Measurements from ENCODE around the gene CARHSP1.
"Not testable (repeated sequence)": the region's sequence is repeated elsewhere in the genome, so short reads cannot be mapped to it uniquely, and the experiment has no call there.

CARHSP1 gene

GRCh38 chr16:8853150-8853549 is 15.7 kb downstream of the CARHSP1 start:
- DNase-seq: no peak

DNA sequence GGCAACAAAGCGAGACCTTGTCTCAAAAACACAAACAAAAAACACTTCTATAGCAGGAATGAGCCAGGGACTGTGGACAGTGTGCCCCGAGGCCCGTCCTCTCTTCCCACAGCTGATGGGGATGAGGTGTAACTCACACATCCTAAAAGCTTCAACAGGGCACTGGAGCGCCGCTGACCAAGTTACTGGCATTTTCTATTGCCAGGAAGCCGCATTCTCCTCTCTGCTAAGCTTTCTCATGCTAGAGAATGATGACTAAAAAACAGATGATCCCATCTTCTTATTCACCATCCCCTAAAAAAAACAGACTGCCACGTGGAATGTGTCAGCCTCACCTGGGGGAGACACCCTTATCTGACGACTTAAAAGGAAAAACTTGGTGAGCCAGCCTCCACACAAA is 16.3 kb downstream of the CARHSP1 start:
- DNase-seq: no peak

GRCh38 chr16:8851761-8852403 is 16.9 kb downstream of the CARHSP1 start:
- DNase-seq: no peak

GRCh38 chr16:8850279-8850885 is 18.4 kb downstream of the CARHSP1 start:
- DNase-seq: no peak

DNA sequence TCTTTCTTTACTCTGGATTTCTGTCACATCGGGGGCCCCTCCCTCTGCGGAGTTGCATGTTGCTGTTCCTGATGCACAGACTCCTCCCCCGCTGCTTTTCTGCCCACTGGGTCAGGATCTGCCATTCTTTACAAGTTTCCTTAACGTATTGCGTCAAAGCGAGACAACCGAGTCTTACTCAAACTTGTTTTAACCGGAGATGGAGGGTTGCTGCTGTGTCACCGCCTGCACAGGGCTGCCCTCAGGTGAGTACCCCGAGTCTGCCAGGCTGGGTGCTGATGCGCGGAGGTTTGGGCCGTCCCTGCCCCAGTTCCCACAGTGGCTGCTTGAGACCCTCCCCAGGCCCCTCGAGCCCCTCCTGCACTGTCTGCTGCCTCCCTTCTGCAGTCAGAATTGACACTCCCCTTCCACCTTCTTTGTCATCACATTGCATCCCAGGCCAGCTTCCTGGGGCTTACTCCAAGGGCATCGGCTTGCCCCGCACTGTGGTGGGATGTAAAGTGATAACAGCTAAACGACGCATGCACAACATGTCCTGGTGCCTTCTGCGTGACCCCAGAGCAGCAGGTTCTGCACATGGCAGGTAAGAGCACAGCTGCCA is 19.3 kb downstream of the CARHSP1 start:
- DNase-seq: no peak

DNA sequence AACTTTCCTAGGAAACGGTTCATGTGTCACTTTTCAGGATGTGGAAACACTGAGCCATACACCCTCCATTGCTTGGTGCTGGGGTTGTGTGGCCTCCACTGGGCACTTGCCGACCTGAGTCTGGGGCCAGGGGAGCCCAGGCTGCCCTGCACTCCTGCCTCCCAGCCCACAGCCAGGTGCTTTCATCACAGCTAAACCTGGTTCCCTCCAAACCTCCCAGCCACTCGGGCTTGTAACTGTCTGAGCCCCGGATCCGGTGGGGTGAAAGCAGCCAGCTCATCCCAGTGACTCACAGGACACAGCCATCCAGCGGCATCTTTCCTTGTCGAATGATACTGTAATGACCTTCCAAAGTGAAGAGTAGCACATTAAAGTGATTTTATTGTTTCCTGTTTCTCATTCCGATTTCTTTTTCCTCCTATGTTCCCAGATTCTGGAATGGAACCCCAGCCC is 19.8 kb downstream of the CARHSP1 start:
- DNase-seq: no peak

DNA sequence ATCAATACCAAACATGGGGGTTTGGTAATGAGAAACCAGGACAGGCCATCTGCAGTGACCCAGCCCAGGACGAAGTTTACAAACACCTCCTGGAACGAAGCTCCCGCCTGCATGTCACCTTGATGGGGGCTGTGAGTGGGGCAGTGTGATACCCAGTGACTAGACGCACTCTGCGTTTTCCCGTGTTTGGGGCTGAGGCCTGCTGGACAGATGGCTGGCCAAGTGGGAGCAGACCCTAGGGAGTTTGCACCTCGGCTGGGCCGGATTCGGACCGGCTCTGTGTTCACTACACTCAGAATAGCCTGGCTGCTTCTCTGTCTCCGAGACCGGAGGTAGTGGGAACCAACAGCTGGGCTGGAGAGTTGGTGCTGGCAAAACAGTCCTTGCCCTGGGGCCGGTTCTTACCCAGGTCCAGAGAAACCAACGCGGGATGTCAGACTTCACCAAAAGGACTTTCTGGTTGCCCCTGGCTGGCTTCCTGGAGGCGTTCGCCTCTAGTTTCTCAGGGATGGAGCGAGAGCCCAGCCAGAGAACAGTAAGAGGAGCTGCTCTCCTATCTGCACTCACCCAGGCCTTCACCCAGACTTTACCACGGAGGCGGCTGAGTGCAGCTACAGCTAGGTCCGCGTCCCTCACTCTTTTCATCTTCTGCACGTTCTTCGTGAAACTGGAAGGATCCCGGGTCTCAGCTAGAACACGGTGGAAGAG is 20.4 kb downstream of the CARHSP1 start:
- DNase-seq: no peak

DNA sequence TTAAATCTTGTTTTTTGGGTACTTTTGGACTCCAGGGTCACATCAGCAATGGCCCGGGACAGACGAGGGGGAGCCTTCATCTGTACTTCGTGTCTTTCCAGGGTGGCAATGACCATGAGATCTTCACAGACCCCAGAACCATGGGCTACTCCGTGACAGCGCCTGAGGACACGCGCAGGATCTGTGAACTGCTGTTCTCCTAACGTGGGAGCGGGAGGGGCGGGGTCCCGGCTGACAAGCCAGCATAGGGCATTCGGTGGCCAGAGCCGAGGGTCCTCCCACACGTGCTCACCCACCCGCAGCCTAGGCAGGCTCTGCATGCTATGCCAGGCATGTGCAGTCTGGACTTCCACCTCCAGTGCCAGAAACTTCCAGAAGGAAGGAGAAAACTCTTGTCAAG is 21.2 kb downstream of the CARHSP1 start:
- DNase-seq: no peak

DNA sequence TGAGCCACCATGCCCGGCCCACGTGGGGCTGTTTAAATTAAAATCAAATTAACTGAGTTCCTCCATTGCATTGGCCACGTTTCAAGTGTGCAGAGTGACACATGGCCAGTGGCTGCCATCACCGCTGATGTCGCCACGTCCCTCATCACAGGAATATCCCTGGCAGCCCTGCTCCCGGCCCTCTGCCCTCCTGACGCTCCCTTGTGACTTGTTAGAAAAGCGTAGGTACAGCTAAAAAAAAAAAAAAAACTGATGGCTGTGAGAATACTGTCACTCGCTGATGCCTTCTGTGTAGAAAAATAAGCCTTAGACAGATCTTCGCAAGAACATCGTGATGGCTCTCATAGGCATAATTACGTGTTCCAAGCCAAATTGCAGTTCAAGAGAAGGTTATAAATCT is 21.7 kb downstream of the CARHSP1 start:
- no peak for DNase-seq

GRCh38 chr16:8846401-8846932 is 22.3 kb downstream of the CARHSP1 start:
- no peak for DNase-seq

DNA sequence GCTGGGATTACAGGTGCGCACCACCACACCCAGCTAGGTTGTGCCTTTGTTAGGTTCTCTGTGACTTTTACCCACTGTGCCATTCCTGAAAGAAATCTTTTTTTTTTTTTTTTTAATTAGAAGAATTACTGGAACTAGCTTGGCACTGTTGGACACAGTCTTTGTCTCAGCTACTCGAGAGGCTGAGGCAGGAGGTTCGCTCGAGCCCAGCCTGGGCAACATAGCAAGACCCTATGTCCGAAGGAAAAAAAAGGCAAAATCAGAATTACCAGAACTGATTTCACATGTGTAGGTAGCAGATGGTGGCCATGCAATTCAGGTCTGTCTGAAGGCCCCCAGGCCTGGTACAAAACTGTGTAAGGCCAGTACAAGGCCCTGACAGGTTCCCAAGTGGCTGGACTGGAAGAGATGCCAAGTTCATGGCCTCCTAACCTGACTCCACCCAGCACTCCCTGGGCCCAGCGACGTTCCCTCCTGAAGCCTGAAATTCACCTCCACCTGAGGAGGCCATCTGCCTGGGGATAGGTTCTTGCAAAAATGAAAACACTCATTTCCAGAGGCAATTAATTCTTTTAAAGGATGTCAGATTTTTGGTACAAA is 23.0 kb downstream of the CARHSP1 start:
- DNase-seq: no peak

DNA sequence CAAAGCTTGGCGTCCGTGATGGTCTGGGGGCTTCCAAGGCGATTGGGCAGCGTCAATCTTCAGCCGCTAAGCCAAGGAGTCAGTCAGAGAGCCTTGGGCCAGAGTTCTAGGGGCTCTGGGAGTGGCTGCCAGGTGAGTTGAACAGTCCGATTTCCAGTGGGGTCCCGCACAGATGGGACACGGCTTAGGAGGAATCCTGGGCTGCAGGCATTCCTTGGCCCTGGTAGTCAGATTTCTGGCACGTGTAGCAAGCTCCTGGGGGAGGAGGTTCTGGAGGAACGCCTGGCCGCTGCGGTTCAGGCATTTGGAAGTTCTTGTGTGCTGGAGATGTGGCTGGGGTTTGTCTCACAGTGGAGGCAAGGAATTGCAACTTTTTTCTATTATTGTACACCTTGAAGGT is 25.5 kb downstream of the CARHSP1 start:
- not testable (repeated sequence) for DNase-seq

- not testable (repeated sequence) for DNase-seq
These were observed 26.8 kb downstream of the CARHSP1 start for GRCh38 chr16:8842016-8842415.

DNA sequence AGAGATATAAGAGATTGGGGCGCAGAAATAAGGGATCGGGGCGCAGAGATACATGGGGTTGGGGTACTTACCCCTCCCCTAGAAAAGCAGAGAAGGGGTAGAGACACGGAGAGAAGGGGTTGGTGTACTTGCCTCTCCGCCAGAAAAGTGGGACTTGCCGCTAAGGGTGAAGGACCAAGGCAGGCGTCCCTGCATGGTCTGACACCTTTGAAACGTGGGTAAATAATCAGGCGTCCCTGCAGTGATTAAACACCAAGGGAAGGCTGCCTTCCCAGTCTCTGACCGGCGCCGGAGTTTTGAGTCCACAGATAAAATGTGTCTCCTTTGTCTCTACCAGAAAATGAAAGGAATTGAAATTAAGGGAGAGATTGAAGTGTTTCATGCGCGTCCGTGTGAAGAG is 31.2 kb downstream of the CARHSP1 start:
- DNase-seq: not testable (repeated sequence)

- not testable (repeated sequence) for DNase-seq
These were observed 32.0 kb downstream of the CARHSP1 start for GRCh38 chr16:8836797-8837196.

- DNase-seq: no peak
These were observed 36.1 kb downstream of the CARHSP1 start for GRCh38 chr16:8832717-8833105.

DNA sequence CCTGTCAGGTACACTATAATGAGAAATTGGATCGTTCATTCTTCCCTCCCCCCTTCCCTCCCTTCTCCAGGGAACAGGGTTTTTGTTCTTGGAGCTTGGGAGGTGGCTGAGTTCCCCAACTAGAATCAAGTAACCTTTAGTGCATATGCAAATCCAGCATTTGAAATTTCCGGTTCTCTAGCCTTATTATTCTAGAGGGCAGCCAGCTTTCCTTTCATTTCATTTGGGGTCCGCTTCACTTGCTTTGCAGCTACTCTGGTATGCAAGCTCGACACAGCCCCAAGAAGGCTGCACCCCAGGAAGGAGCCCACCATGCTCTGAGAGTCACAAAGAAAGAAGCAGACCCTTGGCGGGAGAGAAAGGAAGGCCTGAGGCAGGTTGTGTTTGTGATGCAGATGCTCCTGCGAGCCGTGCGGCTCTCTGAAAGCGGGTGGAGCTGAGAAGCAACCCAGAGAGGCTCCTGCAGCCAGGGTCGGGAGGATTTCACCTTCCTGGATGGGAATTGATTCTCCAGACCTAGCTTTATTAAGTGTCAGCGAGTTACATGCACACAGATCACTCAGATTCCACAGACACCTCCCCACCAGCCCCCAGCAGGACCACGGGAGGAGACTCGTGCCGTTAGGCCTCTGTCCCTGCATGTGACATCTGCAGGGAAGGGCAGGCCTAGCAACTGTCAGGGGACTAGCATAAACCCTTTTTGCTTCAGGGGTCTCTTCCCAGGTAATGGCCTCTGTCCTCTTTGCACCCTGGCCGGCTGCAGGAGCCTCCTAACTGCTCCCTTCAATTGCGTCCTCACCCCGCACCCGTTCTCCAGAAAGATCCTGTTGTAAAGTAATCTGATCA is 36.7 kb downstream of the CARHSP1 start:
- no peak for DNase-seq

- DNase-seq: no peak
These were observed 37.4 kb downstream of the CARHSP1 start for GRCh38 chr16:8831450-8831849.

DNA sequence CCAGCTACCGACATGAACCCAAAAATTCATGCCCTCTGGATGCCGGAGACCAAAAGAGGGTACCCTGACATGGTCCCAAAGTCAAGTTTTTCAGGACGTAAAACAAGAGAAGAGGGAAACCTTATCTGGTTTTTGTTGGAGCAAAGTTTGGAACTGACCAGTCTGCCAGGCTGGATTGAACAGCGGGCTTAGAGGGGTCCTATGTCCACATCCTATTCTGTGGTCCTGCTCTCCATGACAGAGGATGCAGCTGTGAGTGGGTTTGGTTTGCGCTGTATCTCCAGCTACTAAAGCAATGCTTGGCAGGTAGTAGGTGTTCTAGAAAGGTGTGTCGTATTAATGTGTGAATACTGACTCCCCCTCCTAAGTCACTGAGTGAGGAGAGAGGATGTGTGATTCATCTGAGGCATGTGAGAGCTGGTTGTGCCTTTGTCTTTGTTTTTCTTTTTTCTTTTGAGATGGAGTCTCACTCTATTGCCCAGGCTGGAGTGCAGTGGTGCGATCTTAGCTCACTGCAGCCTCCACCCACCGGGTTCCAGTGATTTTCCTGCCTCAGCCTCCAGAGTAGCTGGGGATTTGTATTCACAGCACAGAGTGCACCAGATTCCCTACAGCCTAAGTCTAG is 40.2 kb downstream of the CARHSP1 start:
- DNase-seq: no peak

- no peak for DNase-seq
These were observed 42.4 kb downstream of the CARHSP1 start for GRCh38 chr16:8826278-8826879.

GRCh38 chr16:8822403-8822802 is 46.4 kb downstream of the CARHSP1 start:
- DNase-seq: no peak

Measured in NCI-H2081 (cell line).